Ovary (tissue), 3 donors: ENCODE data around the gene SLX4IP.

Source experiments
- EP300 ChIP-seq: sonication (generic); formaldehyde crosslinking; IDR thresholded peaks from one replicate; pipeline ENCODE4 v1.6.1; 2017; ENCODE audit warnings: antibody characterized with exemption
- POLR2A ChIP-seq: fragments of 450-650 bp; IDR thresholded peaks from one replicate; pipeline ENCODE4 v1.6.1; 2017; ENCODE audit warnings: antibody characterized with exemption, mild to moderate bottlenecking, moderate library complexity
- TF ChIP-seq, protein P1 (sequence below), 3 donors: fragments of 450-650 bp in 2 of 3; fragments of 200-600 bp in 1 of 3; IDR thresholded peaks; one replicate each; pipeline versions ENCODE4 v1.5.1 to v1.8.0; 2016 to 2022; ENCODE audit warnings: antibody characterized with exemption in 3 of 3, mild to moderate bottlenecking in 1 of 3
- donor health status: DM: no; HTN: no; CAD: no.

DNA sequence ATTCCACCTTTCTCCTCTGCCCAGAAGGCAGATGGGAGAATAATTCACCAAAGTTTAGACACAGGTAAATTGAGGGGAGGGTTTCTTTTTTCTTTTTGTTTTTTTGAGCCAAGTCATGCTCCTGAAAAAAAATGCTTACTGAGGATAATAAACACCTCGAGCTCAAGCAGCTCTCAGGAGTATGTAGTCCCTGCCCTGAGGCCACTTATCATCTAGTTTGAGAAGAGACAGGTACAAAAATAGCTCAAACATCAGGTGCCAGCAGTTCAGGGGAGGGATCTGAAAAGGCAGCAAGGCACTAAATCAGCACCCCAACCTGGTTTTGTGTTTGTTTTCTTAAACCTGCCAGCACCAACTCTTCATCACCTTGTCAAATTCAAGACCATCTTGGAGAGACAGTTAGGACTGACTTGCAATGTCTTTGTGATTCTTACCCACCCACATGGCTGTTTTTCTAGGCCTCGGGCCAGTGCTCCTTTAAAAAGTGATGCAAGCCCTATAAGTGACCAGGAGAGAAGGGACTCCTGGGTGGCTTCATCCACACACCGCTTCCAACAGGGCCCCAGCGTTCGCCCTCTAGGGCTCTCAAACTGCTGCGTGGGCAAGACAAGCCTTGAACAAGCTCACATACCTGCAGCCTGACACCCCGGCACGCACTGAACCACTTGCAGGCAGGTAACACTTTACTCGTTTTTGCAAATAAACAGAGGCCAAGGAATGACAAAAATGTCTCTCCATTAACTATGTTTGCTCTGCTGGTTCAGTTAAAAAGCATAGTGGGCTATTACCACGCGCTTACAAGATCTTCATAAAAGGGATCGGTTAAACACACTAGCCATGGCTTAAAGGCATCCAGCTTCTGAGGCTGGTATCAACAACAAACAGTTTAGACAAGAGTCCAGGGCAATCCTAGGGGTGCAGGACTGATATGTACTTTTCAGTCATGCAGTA lies 224.8 kb downstream of the SLX4IP start:
- TF ChIP-seq, protein P1, sequence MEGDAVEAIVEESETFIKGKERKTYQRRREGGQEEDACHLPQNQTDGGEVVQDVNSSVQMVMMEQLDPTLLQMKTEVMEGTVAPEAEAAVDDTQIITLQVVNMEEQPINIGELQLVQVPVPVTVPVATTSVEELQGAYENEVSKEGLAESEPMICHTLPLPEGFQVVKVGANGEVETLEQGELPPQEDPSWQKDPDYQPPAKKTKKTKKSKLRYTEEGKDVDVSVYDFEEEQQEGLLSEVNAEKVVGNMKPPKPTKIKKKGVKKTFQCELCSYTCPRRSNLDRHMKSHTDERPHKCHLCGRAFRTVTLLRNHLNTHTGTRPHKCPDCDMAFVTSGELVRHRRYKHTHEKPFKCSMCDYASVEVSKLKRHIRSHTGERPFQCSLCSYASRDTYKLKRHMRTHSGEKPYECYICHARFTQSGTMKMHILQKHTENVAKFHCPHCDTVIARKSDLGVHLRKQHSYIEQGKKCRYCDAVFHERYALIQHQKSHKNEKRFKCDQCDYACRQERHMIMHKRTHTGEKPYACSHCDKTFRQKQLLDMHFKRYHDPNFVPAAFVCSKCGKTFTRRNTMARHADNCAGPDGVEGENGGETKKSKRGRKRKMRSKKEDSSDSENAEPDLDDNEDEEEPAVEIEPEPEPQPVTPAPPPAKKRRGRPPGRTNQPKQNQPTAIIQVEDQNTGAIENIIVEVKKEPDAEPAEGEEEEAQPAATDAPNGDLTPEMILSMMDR (IDR thresholded peaks at IDR 0.05) = no peak
- no peak for TF ChIP-seq POLR2A
- TF ChIP-seq EP300 = no peak
